ENCODE measurements around the gene MACROH2A2.

DNA sequence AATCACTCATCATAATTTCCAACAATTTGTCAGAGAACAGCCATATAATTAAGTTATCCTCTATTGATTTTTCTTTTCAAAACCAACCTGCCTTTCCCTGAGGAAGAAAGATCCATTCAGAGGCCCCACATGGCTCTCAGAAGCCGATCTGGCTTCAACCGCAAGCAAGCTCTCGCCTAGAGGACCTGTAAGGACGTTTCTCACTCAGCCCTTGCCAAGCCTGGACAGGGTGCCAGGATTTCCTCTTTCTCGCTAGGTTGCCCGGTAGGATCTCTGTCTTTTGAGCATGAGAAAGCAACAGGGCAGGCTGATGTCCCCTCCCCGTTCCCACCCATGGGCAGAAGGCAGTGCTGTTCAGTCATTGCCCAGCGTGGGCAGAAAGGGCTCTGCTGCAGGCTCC is 67.0 kb downstream of the MACROH2A2 start:
- TF ChIP-seq MTA2 (IDR thresholded peaks at IDR 0.05; ENCODE audit: low read depth) (no peak), CTCF (IDR thresholded peaks at IDR 0.05 in 2 of 3, conservative IDR thresholded peaks at IDR 0.05 in 1 of 3; ENCODE audit: control insufficient read depth in 2 of 3, extremely low read depth in 1 of 3, insufficient read depth in 1 of 3, low read depth in 3 of 3, low read length in 3 of 3) (no peak), ZNF274 (IDR thresholded peaks at IDR 0.05; ENCODE audit: insufficient read depth, insufficient read length) (no peak), GABPA (IDR thresholded peaks at IDR 0.05; ENCODE audit: low read depth) (no peak), PML (IDR thresholded peaks at IDR 0.05; ENCODE audit: low read length) (no peak), POLR2AphosphoS2 (IDR thresholded peaks at IDR 0.05; ENCODE audit: low read depth, low read length) (no peak), EP300 (IDR thresholded peaks at IDR 0.05; ENCODE audit: borderline replicate concordance in 1 of 2, control insufficient read depth in 1 of 2, low read depth in 2 of 2, low read length in 2 of 2) (no peak), TAF1 (IDR thresholded peaks at IDR 0.05; ENCODE audit: borderline replicate concordance, low read depth, low read length) (no peak), EGR1 (IDR thresholded peaks at IDR 0.05; ENCODE audit: borderline replicate concordance in 1 of 2, low read depth in 2 of 2, low read length in 2 of 2) (no peak), MYC (IDR thresholded peaks at IDR 0.05; ENCODE audit: insufficient read depth, insufficient read length, insufficient replicate concordance, low read length, severe bottlenecking) (no peak), POLR2A (IDR thresholded peaks at IDR 0.05; ENCODE audit: low read depth, low read length) (no peak), USF2 (IDR thresholded peaks at IDR 0.05; ENCODE audit: borderline replicate concordance, low read depth, low read length) (no peak)

Measured in GM12878 (cell line).